NCI-H187 treated with DMSO at 0.1 percent for 48 hours (cell line): ENCODE data around the gene CFAP100.

ENCODE experiments used
- DNase-seq: peaks from one replicate; lab custom pipeline; 2025; lab: John Stamatoyannopoulos, UW

The CFAP100 gene

GRCh38 chr3:126440709-126440995, 45.9 kb downstream of the CFAP100 start:
- no peak for DNase-seq

DNA sequence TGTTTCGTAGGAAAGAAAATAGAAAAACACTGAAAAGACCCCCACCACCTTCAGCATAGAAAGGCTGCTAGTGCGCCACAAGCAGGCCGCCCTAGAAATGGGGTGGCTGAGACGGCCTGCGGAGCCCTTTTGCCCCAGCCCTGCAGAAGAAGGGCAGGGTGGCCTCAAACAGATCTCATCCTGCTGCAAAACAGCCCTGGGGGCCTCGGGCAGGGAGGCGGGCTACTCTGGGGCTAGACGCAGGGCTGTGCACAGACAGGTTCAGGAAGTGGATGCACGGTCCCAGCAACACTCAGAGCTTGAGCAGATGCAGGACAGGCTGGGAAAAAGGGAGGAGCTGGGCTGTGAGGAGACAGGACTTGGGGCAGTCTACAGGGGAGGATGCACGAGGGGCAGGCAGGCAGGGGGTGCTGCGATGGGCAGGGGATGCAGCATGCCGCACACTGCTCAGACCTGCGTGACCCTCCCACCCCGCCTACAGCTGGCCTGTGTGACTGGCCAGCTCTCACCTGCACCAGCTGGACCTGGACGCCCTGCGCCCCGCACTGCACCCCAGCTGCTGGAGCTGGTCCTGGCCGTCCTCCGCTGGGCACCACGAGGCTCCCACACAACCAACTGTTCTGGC, 46.7 kb downstream of the CFAP100 start:
- no peak for DNase-seq

GRCh38 chr3:126442094-126442855, 47.6 kb downstream of the CFAP100 start:
- no peak for DNase-seq

DNA sequence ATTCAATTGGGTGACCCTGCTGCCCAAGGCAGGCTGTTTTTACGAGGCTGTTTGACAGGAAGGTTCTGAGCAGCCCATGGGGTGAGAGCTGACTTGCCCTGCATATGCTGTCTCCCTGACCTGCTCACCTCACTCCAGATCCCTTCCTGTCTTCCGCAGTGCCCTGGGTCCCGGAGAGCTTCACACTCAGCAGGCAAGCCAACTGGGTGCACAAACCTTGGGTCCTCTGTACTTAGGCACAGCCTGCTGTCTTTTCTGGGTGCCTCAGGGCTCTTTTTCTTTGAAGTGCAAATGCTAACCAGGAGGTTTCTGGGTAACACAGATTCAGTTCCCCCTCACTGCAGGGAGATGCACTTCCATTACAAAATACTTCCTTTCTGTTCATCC, 48.1 kb downstream of the CFAP100 start:
- DNase-seq = no peak

GRCh38 chr3:126445506-126445905, 50.8 kb downstream of the CFAP100 start:
- DNase-seq = no peak

GRCh38 chr3:126446301-126446700, 51.6 kb downstream of the CFAP100 start:
- DNase-seq = no peak

DNA sequence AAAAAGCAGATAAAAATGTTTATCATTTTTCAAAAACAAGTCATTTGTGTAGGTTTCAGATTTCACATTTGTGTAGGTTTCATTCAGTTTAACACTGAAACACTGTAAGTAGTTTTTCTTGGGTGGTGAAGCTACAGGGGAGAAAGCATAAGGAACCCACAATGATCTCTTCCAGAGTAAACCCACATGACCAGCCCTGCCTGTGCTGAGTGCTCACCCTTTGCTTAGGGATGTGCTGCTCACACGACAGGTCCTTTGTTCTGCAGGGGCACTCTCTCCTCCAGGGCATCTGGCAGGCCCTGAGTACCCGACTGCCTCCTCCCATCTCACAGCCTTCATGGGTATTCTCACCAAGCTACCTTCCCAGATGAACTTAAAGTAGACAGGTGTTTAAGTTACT, 52.1 kb downstream of the CFAP100 start:
- no peak for DNase-seq

GRCh38 chr3:126447456-126448106, 52.9 kb downstream of the CFAP100 start:
- no peak for DNase-seq

- no peak for DNase-seq
These were observed 53.6 kb downstream of the CFAP100 start for GRCh38 chr3:126448136-126448892.

- DNase-seq = no peak
These were observed 54.1 kb downstream of the CFAP100 start for GRCh38 chr3:126448893-126449180.

GRCh38 chr3:126449621-126450051, 54.9 kb downstream of the CFAP100 start:
- DNase-seq = no peak

DNA sequence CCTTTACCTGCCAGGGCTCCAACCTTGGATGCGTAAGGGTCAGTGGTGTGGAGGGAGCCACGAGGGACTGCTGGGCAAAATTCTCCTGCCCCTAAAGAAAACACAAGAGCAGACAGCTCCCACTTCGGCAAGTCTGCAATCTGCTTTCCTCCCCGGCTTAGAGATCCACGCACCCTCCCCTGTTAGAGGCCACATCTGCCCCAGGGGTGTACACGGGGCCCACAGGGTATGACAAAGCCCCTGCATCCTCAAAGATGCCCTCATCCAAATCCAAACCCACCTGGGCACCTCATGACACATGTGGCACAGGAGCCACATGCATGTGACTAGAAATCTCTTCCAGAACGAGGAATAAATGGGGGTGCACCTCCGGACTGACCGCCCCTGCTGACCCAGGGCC, 55.5 kb downstream of the CFAP100 start:
- no peak for DNase-seq

- DNase-seq = no peak
These were observed 56.0 kb downstream of the CFAP100 start for GRCh38 chr3:126450744-126451143.

- no peak for DNase-seq
These were observed 56.8 kb downstream of the CFAP100 start for GRCh38 chr3:126451511-126451910.

GRCh38 chr3:126452213-126452612, 57.5 kb downstream of the CFAP100 start:
- no peak for DNase-seq

DNA sequence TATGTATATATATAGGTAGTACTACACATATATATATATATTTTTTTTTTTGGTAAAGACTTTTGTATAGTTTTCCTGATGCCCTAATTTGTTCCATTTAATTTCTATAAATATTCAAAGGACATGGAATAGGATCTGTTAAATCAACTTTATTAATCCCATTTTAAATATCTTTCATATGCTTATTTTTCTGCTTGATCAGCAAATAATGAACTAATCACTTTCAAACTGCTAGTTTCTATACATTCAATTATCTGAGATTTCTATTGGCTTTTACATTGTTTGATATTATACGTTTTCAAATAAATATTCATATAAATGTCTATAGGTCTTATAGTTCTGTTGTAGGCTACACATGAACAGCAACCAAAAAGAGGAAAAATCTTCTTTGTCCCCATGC, 59.3 kb downstream of the CFAP100 start:
- no peak for DNase-seq

GRCh38 chr3:126454437-126455198, 59.9 kb downstream of the CFAP100 start:
- no peak for DNase-seq

GRCh38 chr3:126456211-126456610, 61.5 kb downstream of the CFAP100 start:
- no peak for DNase-seq

DNA sequence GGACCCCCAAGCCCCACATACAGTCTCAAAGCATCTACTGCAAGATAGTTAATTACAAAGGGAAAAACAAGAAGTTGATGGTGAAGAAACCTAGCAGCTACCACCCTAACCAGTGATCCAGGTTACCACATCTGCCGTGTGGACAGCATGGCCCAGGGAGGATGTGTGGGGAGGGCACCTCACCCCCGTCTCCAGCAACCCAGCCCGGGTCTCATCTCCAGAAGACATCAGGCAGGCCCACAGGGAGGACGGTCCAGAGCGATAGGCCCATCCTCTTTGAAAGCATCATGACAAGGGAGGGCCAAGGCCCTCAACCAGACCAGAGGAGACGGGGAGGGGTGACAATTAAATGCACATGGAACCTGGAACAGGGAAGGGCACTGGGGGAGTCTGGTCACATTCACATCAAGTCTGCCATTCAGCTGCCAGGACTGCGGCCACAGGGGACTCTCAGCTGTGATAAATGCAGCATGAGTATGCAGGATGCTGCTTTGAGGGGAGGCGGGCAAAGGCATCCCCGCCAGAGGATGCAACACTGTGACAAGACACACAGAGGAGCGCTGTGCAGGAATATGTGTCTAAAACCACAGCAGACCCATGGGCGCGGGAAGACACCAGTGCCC, 62.2 kb downstream of the CFAP100 start:
- DNase-seq = no peak

DNA sequence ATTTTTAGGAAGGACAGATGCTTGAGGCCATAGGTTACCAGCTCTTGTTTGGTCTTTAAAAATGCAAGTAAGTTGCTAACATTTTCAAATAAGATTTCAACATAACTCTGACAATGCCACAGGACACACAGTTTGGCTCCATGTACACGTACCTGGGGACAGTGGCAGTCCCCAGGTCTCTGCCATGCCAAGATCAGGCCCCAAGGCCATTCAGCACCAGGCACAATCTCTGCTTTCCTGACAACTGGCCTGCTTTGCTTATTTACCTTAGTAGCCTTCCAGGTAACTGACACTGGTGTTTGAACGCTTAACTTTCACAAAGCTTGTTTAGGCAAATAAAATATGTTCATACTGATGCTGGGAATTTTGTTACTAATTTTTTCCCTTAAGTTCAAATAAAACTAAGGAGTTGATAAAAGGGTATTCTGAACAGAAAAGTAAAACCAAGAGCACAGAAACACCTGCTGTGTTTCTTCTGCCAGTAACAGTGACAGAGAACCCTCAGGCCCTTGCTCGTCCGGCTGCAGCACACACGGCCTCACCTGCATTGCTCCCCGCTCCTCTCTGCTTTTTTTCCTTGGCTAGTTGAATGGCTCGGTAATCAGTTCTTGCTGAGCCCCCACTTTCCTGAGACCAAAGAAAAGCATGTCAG, 64.5 kb downstream of the CFAP100 start:
- DNase-seq = no peak

GRCh38 chr3:126459763-126460127, 65.0 kb downstream of the CFAP100 start:
- DNase-seq = no peak
